ENCODE measurements around the gene FMNL2. TPM values are rescaled to one million over a fixed set of nuclear protein-coding genes. Genes with fewer than 3 reads are reported as not detected.

FMNL2 gene
- total RNA-seq, 1 donor from 2014 or later, result 41.7 TPM

- H3K9me3 Mint-ChIP-seq (ENCODE audit: unreplicated experiment), result no peaks in the 10 kb centered on the region
- H3K27me3 Mint-ChIP-seq (ENCODE audit: unreplicated experiment), result no peaks in the 10 kb centered on the region
- H3K36me3 Mint-ChIP-seq (ENCODE audit: low read depth, unreplicated experiment), result no peaks in the 10 kb centered on the region
- H3K4me1 Mint-ChIP-seq (ENCODE audit: unreplicated experiment), result peaks cover 36% of the 10 kb centered on the region
- H3K4me3 Mint-ChIP-seq (ENCODE audit: unreplicated experiment), result no peak overlapping the region
- TF ChIP-seq CTCF (IDR thresholded peaks at IDR 0.05; ENCODE audit: unreplicated experiment), result no peak
- no peak for DNase-seq (ENCODE audit: low spot score)
- H3K27ac Mint-ChIP-seq (ENCODE audit: unreplicated experiment), result no peak overlapping the region
These were observed 98.8 kb downstream of the FMNL2 start for GRCh38 chr2:152433791-152434190.

- Mint-ChIP-seq H3K36me3 (ENCODE audit: low read depth, unreplicated experiment) (no peaks in the 10 kb centered on the region), H3K27ac (ENCODE audit: unreplicated experiment) (no peak overlapping the region), H3K4me1 (ENCODE audit: unreplicated experiment) (peaks cover 30% of the 10 kb centered on the region), H3K4me3 (ENCODE audit: unreplicated experiment) (no peak overlapping the region), H3K27me3 (ENCODE audit: unreplicated experiment) (no peaks in the 10 kb centered on the region), H3K9me3 (ENCODE audit: unreplicated experiment) (no peaks in the 10 kb centered on the region)
- DNase-seq (ENCODE audit: low spot score), result no peak
- no peak for TF ChIP-seq CTCF (IDR thresholded peaks at IDR 0.05; ENCODE audit: unreplicated experiment)
These were observed 99.6 kb downstream of the FMNL2 start for GRCh38 chr2:152434395-152435182.

GRCh38 chr2:152436148-152436547 is 101.2 kb downstream of the FMNL2 start:
- DNase-seq (ENCODE audit: low spot score), result no peak
- TF ChIP-seq CTCF (IDR thresholded peaks at IDR 0.05; ENCODE audit: unreplicated experiment), result no peak
- Mint-ChIP-seq H3K4me3 (ENCODE audit: unreplicated experiment) (no peak overlapping the region), H3K27ac (ENCODE audit: unreplicated experiment) (no peak overlapping the region), H3K36me3 (ENCODE audit: low read depth, unreplicated experiment) (no peaks in the 10 kb centered on the region), H3K4me1 (ENCODE audit: unreplicated experiment) (peaks cover 27% of the 10 kb centered on the region), H3K9me3 (ENCODE audit: unreplicated experiment) (no peaks in the 10 kb centered on the region), H3K27me3 (ENCODE audit: unreplicated experiment) (no peaks in the 10 kb centered on the region)

DNA sequence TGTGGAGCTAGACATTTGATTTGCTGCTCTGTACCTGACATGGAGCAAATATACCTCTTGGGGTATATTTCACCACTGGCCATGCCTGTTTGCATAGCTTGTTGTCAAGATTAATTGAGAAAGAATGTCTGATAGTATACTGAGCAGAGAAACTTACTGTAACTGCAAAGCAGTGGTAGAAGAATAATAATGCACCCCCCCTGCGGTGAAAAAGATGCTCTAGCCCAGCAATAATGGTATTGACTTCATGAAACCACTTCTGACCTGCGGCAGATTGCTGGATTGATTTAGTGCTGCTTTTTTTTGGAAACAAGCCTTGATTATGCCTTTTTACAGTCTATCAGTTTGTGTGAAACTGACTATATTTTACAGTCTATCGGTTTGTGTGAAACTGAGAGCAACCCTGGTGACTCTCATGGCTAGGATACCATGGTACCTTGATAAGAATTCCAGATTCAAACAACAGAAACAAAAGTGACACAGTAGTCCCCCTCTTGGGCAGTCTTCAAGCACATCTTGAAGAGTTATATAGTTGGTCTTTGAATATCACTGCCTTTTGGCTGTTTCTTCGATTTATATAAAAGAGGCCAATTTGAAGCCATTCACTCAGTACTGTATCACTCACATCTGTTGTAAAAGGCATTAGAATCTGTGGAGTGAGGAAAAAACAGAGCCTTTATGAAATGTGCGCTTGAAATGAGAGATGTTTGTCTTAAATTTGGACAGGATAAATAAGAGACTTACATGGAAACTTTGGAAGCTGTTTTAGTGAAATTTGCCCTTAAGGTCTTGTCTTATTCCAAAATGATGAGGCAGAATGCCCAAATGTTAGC is 102.5 kb downstream of the FMNL2 start:
- H3K9me3 Mint-ChIP-seq (ENCODE audit: unreplicated experiment), result no peaks in the 10 kb centered on the region
- no peak for DNase-seq (ENCODE audit: low spot score)
- H3K27ac Mint-ChIP-seq (ENCODE audit: unreplicated experiment), result no peak overlapping the region
- peaks cover 27% of the 10 kb centered on the region for H3K4me1 Mint-ChIP-seq (ENCODE audit: unreplicated experiment)
- H3K36me3 Mint-ChIP-seq (ENCODE audit: low read depth, unreplicated experiment), result peaks cover under 1% of the 10 kb centered on the region
- no peak for TF ChIP-seq CTCF (IDR thresholded peaks at IDR 0.05; ENCODE audit: unreplicated experiment)
- no peak overlapping the region for H3K4me3 Mint-ChIP-seq (ENCODE audit: unreplicated experiment)
- peaks cover 3% of the 10 kb centered on the region for H3K27me3 Mint-ChIP-seq (ENCODE audit: unreplicated experiment)

GRCh38 chr2:152440049-152440448 is 105.1 kb downstream of the FMNL2 start:
- Mint-ChIP-seq H3K27me3 (ENCODE audit: unreplicated experiment) (peaks cover 3% of the 10 kb centered on the region), H3K4me1 (ENCODE audit: unreplicated experiment) (peaks cover 18% of the 10 kb centered on the region), H3K36me3 (ENCODE audit: low read depth, unreplicated experiment) (peaks cover 10% of the 10 kb centered on the region), H3K27ac (ENCODE audit: unreplicated experiment) (no peak overlapping the region), H3K4me3 (ENCODE audit: unreplicated experiment) (no peak overlapping the region), H3K9me3 (ENCODE audit: unreplicated experiment) (no peaks in the 10 kb centered on the region)
- DNase-seq (ENCODE audit: low spot score), result no peak
- no peak for TF ChIP-seq CTCF (IDR thresholded peaks at IDR 0.05; ENCODE audit: unreplicated experiment)

Data from endothelial cell (in vitro differentiated cells).